OCI-LY3 (cell line): Measurements from ENCODE around the gene BRINP2.

ENCODE experiments used
- EZH2phosphoT487 ChIP-seq: fragments of 200-600 bp; shearing (Covaris generic); IDR thresholded peaks from 2 replicates; pipeline ENCODE4 v1.6.1; 2018; ENCODE audit warnings: antibody characterized with exemption, mixed run types, low read depth
- TF ChIP-seq, protein P1 (sequence below): fragments of 200-600, 300-600 bp; sonication (generic); IDR thresholded peaks from 2 replicates; pipeline ENCODE4 v1.5.1; 2014; ENCODE audit warnings: antibody characterized with exemption, low read length, low read depth

DNA sequence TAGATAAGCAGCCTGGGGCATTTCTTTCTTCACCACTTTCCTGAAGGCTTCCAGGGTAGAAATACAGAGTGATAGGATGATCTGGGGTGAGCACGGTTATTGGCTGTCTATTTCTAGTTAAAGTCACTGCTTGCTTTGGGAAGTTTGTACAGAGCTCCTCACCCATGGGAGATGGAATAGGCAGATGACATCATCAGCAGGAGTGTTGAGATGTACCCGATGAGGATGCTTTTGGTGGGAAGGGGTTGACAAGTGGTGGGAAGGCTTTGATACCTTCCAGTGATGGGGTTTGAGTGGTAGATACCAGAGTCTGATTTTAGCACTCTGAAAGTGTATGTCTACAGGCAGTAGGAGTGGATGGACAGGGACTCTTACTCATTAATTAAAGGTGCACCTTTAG is 112.6 kb downstream of the BRINP2 start:
- TF ChIP-seq, protein P1, sequence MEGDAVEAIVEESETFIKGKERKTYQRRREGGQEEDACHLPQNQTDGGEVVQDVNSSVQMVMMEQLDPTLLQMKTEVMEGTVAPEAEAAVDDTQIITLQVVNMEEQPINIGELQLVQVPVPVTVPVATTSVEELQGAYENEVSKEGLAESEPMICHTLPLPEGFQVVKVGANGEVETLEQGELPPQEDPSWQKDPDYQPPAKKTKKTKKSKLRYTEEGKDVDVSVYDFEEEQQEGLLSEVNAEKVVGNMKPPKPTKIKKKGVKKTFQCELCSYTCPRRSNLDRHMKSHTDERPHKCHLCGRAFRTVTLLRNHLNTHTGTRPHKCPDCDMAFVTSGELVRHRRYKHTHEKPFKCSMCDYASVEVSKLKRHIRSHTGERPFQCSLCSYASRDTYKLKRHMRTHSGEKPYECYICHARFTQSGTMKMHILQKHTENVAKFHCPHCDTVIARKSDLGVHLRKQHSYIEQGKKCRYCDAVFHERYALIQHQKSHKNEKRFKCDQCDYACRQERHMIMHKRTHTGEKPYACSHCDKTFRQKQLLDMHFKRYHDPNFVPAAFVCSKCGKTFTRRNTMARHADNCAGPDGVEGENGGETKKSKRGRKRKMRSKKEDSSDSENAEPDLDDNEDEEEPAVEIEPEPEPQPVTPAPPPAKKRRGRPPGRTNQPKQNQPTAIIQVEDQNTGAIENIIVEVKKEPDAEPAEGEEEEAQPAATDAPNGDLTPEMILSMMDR: no peak
- TF ChIP-seq EZH2phosphoT487: no peak
